Tibial artery (tissue), 4 donors: Measurements from ENCODE around the gene ZNF652.

Source experiments
- DNase-seq, 2 donors: peaks; one replicate each; pipeline ENCODE4 v3.0.0-alpha.2; 2019
- H3K27ac ChIP-seq, 2 donors: fragments of 200-600 bp; sonication (generic) in 1 of 2; 1 replicate in 1 of 2; 2 replicates in 1 of 2; pipeline ENCODE4 v1.5.1; 2018 to 2019; ENCODE audit warnings: mild to moderate bottlenecking in 1 of 2
- H3K27me3 ChIP-seq, 2 donors: fragments of 200-600 bp; sonication (generic) in 1 of 2; one replicate each; pipeline versions ENCODE4 v1.5.1 to v1.6.0; 2016 to 2019
- H3K36me3 ChIP-seq, 3 donors: fragments of 200-600 bp; sonication (generic) in 2 of 3; one replicate each; pipeline ENCODE4 v1.5.1; 2016 to 2019; ENCODE audit warnings: mild to moderate bottlenecking in 2 of 3
- H3K4me1 ChIP-seq, 4 donors: fragments of 200-600 bp; sonication (generic) in 2 of 4; 1 replicate in 3 of 4; 2 replicates in 1 of 4; pipeline ENCODE4 v1.5.1; 2016 to 2019
- H3K4me3 ChIP-seq, 2 donors: fragments of 200-600 bp; sonication (generic) in 1 of 2; 1 replicate in 1 of 2; 2 replicates in 1 of 2; pipeline ENCODE4 v1.5.1; 2018 to 2019; ENCODE audit warnings: mild to moderate bottlenecking in 2 of 2
- H3K9me3 ChIP-seq, 3 donors: fragments of 200-600 bp; sonication (generic) in 1 of 3; one replicate each; pipeline ENCODE4 v1.5.1; 2016 to 2019
- intact Hi-C: fragments of 100-400 bp; cut with DNase I; formaldehyde crosslinking; loops from one replicate; pipeline ENCODE4 v1.15.0; 2023; ENCODE audit warnings: low total_unique reads
- TF ChIP-seq, protein P1 (sequence below), 2 experiments: fragments of 200-600 bp in 1 of 2; fragments of 450-650 bp in 1 of 2; IDR thresholded peaks; one replicate each; pipeline ENCODE4 v1.5.1; 2017 to 2019; ENCODE audit warnings: antibody characterized with exemption in 2 of 2, mild to moderate bottlenecking in 1 of 2, moderate library complexity in 1 of 2

Gene ZNF652

DNA sequence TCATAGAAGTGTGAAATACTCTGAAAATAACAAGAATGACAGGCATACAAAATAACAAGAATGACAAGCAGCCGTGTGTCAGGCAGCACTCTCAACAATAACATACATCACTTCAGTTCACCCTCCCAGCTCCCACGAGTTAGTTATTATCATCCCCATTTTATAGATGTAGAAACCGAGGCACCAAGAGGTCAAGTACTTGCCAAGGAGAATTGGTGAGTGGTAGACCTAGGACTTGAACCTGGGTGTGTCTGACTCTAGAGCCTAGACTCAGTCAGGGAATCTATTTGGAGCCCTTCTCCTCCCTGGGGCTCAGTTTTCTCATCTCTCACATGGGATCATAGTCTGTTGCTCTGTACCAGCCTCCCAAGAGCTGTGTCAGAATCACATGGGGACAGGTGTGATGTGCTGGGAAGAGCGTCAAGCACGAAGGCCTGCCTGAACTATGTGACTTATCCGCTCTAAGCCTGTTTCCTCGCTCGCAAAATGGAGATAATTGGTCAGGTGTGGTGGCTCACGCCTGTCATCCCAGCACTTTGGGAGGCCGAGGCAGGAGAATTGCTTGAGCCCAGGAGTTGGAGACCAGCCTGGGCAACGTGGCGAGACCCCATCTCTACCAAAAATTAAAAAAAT, 112.0 kb downstream of the ZNF652 start:
- peaks cover 0 to 7% (median 4%) of the 10 kb centered on the region in 4 donors for H3K4me1 ChIP-seq
- peaks cover 0 to 31% of the 10 kb centered on the region in 2 donors for H3K27me3 ChIP-seq
- no peaks in the 10 kb centered on the region for H3K36me3 ChIP-seq
- H3K4me3 ChIP-seq = no peak overlapping the region
- intact Hi-C loops = no loop called here
- H3K9me3 ChIP-seq = no peaks in the 10 kb centered on the region
- TF ChIP-seq, protein P1, sequence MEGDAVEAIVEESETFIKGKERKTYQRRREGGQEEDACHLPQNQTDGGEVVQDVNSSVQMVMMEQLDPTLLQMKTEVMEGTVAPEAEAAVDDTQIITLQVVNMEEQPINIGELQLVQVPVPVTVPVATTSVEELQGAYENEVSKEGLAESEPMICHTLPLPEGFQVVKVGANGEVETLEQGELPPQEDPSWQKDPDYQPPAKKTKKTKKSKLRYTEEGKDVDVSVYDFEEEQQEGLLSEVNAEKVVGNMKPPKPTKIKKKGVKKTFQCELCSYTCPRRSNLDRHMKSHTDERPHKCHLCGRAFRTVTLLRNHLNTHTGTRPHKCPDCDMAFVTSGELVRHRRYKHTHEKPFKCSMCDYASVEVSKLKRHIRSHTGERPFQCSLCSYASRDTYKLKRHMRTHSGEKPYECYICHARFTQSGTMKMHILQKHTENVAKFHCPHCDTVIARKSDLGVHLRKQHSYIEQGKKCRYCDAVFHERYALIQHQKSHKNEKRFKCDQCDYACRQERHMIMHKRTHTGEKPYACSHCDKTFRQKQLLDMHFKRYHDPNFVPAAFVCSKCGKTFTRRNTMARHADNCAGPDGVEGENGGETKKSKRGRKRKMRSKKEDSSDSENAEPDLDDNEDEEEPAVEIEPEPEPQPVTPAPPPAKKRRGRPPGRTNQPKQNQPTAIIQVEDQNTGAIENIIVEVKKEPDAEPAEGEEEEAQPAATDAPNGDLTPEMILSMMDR (IDR thresholded peaks at IDR 0.05) = no peak
- no peak overlapping the region for H3K27ac ChIP-seq
- no peak for DNase-seq

DNA sequence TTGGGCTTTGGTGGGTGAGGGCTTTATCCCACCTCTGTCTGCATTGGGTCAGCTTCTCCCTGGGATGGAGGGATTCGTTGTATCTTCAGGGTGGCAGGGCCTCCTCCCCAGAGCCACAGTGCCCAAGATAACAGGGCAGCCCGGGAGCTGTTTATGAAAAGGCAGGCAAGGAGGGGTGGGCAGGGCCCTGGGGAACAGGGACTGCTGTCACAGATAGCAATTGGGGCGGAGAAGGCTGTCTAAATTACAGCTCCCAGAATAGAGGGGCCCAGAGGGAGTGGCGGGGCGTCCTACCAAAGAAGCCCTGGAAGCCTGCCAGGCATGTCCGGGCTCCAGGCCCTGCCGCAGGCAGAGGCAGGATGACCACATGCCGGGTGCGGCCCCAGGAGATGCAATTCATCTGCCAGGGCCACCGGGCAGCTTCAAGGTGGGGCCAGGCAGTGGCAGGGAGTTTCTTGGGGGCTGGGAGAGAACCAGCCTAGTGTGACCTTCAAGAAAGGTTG, 112.7 kb downstream of the ZNF652 start:
- no peak for DNase-seq
- no peak overlapping the region for H3K27ac ChIP-seq
- intact Hi-C loops = no loop called here

DNA sequence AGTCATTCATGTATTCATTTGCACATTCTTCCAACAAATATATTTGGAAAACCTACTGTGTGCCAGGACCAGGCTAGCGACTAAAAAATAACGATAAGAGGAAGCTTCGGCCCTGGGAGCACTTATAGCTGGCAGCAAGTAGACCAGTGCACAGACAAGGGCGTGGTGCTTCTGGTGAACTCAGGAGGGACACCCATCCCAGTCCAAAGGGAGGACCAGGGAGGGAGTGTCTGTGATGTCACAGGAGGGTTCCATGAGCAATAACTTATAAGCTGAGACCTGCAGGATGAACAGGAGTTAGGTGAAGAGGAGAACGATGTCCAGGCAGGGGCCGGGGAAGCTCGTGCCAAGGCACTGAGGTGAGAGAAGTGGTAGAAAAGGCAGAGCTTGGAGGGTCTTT, 114.1 kb downstream of the ZNF652 start:
- Histone ChIP-seq H3K4me3 (no peak overlapping the region), H3K27ac (no peak overlapping the region), H3K27me3 (peaks cover 0 to 36% of the 10 kb centered on the region in 2 donors), H3K36me3 (no peaks in the 10 kb centered on the region), H3K4me1 (peaks cover 0 to 7% (median 4%) of the 10 kb centered on the region in 4 donors), H3K9me3 (no peaks in the 10 kb centered on the region)
- intact Hi-C loops = no loop called here
- no peak for DNase-seq
- TF ChIP-seq, protein P1 (IDR thresholded peaks at IDR 0.05) = no peak

More for the DNA sequence above, 112.7 kb downstream of the ZNF652 start:
- Histone ChIP-seq H3K27me3 (peaks cover 0 to 36% of the 10 kb centered on the region in 2 donors), H3K4me3 (no peak overlapping the region), H3K36me3 (no peaks in the 10 kb centered on the region), H3K4me1 (peaks cover 0 to 7% (median 4%) of the 10 kb centered on the region in 4 donors), H3K9me3 (no peaks in the 10 kb centered on the region)
- TF ChIP-seq, protein P1 (IDR thresholded peaks at IDR 0.05) = no peak

DNA sequence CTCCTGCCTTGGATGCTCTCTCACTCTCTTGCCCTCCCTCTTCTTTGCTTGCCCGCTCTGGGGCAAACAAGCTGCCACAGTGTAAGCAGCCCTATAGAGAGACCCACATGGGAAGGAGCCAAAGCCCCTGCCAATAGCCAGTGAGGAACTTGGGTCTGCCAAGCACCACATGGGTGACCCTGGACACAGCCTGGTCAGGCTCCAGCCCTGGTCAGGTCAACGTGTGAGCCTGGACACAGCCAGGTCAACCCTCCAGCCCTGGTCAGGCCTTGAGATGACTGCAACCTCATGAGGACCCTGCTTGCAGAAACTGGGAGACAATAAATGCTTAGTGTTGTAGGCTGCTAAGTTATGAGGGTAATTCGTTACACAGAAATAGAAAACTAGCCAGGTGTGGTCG, 117.2 kb downstream of the ZNF652 start:
- H3K36me3 ChIP-seq = no peaks in the 10 kb centered on the region
- H3K27me3 ChIP-seq = peaks cover 0 to 43% of the 10 kb centered on the region in 2 donors
- peaks cover 0 to 7% (median 4%) of the 10 kb centered on the region in 4 donors for H3K4me1 ChIP-seq
- TF ChIP-seq, protein P1 (IDR thresholded peaks at IDR 0.05) = no peak
- H3K27ac ChIP-seq = no peak overlapping the region
- intact Hi-C loops = no loop called here
- DNase-seq = no peak
- H3K9me3 ChIP-seq = no peaks in the 10 kb centered on the region
- H3K4me3 ChIP-seq = no peak overlapping the region
